OCI-LY7 (cell line): ENCODE results near the gene CDKAL1.

ENCODE experiments used
- EZH2phosphoT487 ChIP-seq: fragments of 200-600 bp; sonication (generic); IDR thresholded peaks from 2 replicates; pipeline ENCODE4 v1.6.1; 2018; ENCODE audit warnings: low read depth, borderline replicate concordance, mild to moderate bottlenecking, mixed run types, antibody characterized with exemption, low read length, moderate library complexity, mixed read lengths
- TF ChIP-seq, protein P1 (sequence below): fragments of 200-600 bp; sonication (generic); conservative IDR thresholded peaks from 2 replicates; pipeline ENCODE4 v1.5.1; 2014; ENCODE audit warnings: mild to moderate bottlenecking, antibody characterized with exemption, low read length, moderate library complexity, mixed read lengths

DNA sequence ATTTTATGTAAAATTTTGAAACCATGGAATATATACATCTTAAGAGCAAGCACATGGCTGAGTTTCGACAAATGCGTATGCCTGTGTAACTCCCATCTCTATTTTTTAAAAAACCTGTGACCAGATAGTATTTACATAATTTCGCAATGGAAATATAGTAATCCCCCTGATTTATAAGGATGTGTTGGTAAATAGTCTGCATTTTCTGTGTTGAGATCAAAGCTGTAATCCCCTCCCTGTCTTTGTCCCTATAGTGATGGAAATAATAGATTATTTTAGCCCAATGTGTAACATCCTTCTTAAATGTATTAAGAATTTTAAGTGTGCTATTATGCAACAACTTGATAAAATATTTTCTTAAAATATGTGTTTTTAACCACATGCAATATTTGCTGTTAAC lies 267.3 kb downstream of the CDKAL1 start:
- TF ChIP-seq, protein P1, sequence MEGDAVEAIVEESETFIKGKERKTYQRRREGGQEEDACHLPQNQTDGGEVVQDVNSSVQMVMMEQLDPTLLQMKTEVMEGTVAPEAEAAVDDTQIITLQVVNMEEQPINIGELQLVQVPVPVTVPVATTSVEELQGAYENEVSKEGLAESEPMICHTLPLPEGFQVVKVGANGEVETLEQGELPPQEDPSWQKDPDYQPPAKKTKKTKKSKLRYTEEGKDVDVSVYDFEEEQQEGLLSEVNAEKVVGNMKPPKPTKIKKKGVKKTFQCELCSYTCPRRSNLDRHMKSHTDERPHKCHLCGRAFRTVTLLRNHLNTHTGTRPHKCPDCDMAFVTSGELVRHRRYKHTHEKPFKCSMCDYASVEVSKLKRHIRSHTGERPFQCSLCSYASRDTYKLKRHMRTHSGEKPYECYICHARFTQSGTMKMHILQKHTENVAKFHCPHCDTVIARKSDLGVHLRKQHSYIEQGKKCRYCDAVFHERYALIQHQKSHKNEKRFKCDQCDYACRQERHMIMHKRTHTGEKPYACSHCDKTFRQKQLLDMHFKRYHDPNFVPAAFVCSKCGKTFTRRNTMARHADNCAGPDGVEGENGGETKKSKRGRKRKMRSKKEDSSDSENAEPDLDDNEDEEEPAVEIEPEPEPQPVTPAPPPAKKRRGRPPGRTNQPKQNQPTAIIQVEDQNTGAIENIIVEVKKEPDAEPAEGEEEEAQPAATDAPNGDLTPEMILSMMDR = no peak
- no peak for TF ChIP-seq EZH2phosphoT487
